Measurements from ENCODE around the gene CPNE5.
"Not testable (repeated sequence)": the region's sequence is repeated elsewhere in the genome, so short reads cannot be mapped to it uniquely, and the experiment has no call there.

The CPNE5 gene

DNA sequence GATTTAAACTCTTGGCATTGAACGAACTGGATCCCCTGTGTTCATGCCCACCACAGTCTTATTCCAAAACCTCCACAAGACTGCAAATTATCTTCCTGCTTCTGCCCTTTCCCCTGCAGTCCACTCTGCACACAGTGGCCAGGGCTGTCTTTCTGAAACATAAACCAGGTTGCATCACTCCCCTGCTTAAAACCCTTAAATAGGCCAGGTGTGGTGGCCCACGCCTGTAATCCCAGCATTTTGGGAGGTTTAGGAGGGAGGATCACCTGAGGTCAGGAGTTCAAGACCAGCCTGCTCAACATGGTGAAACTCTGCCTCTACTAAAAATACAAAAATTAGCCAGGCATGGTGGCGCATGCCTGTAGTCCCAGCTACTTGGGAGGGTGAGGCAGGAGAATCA is 26.2 kb downstream of the CPNE5 start:
- DNase-seq: not testable (repeated sequence)

DNA sequence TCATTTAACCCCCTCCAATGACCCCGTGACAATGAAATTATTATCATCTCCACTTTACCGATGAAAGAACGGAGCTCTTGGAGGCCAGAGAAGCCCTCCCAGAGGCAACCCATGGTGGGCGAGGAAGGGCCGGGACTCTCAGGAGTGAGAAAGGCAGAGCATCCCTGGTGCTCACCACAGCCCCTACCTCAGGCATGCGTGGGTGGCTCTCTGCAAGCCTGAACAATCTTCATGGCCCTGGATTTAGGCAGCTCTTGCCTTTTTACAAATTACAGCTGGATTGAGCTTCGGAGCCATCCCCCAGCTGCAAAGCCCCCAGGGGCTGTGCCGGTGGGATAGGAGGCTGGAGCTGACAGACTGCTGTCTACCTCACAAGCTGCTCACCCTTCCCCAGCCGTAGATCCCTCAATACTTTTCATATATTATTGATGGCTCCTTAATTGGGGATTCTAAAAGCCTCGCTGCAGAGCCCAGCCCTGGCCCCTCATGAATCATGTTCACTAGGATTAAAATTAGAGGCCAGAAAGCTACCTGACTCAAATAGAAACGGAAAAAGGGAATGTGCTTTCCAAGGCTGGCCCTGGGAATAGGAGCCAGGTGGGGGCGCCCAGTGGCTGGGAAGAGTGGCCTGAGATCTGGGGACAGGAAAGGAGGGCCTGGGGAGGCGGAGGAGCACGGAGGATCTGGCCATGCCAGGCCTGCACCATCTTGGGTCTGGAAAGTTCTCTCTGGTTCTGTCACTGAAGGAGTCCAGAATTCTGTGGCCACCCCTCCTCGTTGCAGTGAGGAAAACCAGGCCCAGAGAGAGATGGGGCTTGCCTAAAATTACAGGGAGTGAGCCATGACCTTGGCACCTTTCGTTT is 29.1 kb downstream of the CPNE5 start:
- no peak for DNase-seq

DNA sequence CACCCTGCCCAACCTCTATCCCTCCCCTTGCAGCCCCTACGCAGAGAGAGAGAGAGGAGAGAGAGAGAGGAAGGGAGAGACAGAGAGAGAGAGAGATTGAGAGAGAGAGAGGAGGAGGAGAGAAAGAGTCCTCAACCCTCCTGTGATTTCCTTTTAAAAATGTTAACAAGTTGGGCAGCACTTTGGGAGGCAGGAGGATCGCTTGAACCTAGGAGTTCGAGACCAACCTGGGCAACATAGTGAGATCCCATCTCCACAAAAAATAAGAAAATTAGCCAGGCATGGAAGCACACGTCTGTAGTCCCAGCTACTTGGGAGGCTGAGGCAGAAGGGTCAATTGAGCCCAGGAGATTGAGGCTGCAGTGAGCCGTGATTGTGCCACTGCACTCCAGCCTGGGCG is 30.1 kb downstream of the CPNE5 start:
- no peak for DNase-seq

DNA sequence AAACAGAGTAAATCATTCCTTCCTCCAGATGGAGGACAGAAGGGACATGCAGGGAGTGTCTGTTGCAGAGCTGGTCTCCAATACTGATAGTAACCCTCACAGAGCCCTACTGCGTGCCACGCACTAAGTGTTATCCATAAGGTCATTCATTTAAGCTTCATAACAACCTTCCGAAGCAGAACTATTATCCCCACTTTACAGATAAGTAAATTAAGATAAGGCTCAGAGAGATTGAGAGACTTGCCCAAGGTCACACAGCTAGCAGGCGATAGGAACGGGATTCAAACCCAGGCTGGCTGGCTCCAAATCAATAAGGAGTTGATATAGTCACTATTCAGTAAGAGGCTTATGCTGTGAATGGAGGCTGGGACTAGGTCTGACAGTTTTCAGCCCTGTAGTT is 30.6 kb downstream of the CPNE5 start:
- no peak for DNase-seq

DNA sequence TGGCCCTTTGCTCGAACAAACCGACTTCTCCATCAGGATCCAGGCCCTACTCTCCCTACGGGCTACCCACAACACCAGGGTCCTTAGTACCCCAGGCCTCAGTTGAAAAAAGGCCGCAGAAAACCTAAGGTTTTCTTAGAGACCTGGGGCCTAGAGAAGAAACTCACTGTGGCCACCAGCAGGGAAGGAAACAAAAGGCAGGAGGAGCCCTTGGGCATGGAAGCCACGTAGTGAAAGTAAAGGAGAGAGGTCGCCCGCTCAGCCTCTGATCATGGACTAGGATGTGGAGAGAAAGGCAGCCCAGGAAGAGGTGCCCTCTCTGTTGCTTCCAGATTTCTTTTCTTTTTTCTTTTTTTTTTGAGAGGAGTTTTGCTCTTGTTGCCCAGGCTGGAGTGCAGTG is 31.5 kb downstream of the CPNE5 start:
- no peak for DNase-seq

DNA sequence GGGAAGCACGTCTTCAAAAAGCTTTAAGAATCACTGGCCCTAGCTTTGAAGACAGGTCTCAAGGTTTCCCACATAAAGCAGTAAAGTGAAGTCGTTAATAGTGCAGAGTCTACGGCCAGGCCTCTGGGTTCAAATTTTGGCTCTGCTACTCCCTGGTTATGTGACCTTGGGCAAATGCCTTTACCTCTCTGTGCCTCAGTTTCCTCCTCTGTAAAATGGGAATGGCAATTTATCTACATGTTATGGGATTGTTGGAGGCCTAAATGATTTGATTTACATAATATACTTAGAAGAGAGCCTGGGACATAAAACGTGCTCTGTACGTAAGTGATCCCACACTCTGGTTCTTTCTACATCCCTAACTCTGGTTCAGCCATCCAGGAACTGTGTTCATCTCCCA is 32.1 kb downstream of the CPNE5 start:
- no peak for DNase-seq

DNA sequence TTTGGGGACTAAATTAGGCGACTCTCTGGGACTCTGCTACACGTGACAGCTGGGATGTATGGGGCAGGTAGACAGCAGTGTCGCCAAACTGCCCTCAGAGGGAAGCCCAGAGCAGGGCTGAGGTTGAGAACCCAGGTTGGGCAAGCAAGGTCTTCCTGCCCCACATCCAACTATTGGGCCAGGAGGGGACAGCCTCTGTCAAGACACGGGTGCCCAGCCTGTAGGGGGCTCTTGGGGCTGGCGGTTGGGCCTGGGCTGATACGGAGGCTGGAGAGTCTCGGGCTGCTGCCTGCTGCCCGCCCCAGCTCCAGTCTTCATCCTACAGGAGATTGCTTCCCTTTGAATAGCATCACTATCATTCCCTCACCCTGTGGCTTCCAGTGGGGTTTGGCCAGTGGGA is 33.3 kb downstream of the CPNE5 start:
- DNase-seq: no peak

DNA sequence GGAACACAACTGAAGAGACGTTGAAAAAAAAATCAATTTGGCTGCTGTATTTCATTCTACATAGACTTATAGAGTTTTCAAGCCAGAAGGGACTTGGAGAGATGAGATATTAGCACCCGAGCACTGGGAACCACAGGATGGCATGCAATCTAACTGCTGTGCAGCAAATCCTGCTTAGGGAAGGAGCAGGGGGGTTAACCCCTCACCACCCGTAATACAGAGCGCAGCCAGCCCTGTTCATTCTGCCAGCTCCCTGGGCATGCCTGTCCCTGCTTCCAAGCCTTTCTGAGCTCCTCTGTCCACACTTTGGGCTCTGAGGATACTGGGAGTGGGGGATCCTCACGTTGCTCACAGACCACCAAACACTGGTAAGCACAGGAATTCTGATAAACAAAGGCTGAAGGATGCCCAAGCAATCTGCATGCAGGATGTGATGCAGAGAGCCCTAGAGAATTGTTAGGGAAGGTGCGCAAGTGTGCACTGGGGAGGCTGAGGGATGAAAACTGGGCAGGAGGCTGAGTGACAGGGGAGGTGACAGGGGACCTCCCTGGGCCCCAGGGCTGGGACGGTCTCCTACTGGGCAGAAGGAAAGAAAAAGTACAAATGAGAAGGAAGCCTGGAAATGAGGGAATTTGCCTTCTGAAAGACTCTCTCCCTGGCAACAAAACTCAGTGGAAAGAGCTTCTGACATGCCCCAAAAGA is 34.0 kb downstream of the CPNE5 start:
- DNase-seq: no peak

DNA sequence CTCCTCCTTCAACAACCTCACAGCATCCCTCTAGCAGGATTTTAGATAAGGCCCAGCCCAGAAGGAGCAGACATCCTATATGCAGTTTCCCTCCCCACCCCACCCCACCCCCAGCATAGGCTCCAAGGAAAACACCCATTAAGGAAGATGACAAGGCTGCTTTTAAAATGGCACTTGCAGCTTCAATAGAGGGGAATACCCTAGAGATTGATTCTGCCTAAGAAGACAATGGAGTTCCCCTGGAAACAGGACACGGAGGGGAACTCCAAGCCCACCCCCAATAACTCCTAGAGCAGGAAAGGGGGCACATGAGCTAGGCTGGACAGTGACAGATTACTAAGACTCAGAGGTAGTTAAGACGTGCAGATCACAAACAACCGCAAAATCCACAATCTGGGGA is 34.7 kb downstream of the CPNE5 start:
- no peak for DNase-seq

DNA sequence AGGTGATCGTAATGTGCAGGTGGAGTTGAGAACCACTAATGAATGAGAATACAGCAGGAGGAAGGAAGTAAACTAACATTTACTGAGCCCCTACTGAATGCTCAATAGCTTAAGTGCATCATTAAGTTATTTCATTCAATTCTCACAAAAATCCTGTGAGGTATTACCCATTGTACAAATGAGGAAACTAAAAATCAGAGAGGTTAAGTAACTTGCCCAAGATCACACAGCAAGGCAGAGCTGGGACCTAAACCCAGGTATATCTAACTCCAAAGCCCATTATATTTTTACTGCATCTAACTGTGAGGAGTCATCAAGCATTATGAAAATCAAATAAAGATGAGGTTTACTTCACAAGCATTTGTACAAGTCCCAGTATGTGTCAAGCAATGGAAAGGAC is 35.3 kb downstream of the CPNE5 start:
- DNase-seq: peak in 1 of 2 experiments; percentile 16

DNA sequence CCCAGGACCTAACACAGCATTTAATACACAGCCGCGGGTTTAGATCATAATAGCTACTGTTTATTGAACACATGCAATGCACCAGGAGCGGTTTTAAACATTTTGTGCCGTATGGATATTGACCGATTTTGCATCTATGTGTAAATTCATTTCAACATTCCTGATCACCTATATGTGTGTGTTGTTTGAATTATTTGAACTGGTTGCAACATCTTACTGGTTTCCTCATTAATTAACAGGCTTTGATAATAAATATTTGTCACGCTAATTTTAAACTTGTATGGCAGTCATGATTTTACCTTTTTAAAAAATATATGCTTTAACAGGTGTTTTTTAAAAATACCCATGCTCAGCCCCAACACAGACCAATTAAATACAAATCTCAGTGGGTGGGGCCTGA is 35.8 kb downstream of the CPNE5 start:
- no peak for DNase-seq

DNA sequence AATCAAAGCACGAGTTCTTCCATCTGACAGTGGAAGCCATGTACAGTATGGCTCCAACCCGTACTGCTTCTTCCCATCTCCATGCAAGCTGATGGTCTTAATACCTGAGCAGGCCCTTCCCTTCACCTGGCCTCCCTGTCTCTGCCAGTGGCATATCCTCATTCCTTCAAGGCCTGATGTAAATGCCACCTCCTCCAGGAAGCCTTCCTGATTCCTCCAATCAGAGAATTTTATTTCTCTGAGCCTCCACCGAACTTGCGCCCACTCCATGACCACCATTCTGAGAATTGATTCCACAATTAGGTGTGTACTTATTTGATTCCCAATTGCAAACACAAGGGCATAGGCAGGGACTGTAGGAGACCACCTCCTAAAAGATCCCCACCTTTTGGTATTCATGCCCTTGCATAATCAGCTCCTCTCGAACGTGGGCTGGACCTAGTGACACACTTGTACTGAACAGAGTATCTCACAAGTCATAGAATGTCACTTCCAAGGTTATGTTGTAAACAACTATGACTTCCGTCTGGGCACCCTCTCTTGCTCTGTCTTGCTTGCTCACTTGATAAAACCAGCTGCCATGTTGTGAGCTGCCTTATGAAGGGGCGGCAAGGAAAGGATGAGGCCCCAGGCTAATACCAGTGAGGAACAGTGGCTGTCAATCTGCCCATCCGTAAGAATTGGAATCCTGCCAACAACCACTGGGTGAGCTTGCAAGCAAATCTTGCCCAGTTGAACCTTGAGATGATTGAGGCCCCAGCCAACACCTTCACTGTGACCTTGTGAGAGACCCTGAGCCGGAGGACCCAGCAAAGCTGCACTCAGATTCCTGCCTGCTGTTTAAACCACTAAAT is 38.8 kb downstream of the CPNE5 start:
- no peak for DNase-seq

DNA sequence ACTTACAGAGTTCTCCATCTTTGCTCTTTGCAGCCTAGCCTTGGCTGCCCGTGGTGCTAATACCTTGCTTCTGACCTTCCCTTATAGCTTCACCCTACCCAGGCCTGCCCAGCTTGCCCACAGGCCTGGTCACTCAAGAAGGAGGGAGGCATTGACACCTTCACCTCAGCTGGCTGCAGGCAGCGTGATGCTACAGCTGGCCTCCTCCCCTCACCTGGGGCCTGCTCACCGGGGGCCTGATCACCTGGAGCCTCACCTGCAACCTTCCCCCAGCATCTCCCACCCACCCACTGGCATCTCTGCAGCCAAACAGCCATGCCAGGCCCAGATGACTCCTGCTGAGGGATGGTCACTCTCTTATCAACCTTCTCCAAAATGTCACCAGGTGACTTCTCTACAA is 40.4 kb downstream of the CPNE5 start:
- DNase-seq: no peak

DNA sequence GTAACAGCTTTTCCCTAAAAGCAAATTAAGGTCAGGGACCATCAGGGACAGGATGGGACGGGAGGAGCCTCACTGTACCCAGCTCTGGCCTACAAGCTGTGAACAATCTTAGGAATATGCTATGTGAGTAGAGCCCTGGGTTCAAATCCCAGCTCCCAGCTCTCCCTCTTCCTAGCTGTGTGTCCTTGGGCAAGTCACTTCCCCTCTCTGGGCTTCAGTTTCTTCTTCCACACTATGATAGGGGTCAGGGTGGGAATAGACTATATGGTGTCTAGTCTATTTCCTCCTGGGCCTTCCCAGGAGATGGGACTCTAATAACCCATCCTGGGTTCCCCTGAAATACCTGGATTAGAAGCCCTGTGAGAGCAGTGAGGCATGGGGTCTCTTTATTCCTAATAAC is 41.6 kb downstream of the CPNE5 start:
- DNase-seq: no peak

DNA sequence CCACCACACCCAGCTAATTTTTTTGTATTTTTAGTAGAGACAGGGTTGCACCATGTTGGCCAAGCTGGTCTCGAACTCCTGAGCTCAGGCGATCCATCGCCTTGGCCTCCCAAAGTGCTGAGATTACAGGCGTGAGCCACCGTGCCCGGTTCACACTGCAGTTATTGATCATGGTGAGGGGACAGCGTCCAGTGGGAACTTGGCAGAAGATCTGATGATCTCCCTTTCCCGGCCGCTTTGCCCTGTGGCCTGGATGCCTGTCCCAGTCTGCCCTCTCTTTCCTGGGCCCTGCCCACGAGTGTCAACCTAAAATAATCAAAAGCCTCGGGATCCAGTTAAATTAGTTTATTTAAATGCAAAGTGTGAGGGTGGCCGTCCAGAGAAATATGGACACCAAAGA is 42.2 kb downstream of the CPNE5 start:
- no peak for DNase-seq

DNA sequence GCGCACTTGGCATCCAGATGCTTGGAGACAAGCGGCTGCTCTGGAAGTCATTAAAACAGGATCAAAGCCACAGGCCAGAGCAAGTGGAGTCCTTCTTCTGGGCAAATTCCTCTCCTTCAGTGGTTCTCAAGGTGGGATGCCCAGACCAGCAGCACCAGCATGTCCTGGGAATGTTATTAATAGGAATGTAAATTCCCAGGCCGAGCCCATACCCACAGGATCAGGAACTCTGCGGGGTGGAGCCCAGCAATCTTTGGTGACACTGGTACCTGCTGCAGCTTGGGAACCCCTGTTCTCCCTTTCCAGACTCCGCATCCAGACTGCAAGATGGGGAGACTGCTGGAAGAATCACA is 44.6 kb downstream of the CPNE5 start:
- DNase-seq: no peak

DNA sequence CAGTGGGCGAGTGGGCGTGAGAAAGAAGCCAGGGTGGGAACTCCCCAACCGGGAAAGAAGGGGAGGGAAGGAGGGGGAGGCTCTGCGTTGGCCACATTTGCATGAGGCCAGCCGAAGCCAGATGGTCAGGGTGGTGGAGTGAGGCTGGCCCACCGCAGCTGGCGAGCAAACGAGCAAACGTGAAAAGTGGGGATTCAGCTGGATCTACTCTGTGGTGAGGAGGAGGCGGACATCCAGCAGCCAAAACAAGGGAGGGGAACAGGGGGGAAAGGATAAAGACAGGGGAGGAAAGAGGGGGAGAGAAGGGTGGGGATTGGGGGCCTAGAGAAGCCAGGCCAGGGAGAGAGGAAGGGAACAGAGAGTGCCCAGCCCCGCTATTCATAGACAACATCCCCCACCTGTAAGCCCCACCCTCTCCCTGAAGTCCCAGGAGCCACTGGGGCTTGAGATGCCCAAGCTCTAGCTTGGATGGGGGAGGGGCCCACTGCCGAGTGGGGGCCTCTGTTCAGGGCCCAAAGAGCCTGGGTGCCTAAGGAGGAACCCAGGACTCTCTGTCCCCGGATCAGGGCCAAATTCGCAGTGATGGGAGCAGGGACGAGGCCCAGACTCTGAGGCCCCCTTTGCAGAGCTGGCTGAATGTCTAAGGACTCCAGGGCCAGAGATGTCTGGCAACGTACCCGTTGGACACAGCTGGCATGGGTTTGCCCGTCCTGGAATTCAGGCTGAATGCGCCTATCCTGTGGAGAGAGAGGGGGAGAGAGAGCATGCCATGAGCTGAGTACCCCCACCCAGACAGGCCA is 45.1 kb downstream of the CPNE5 start:
- no peak for DNase-seq

DNA sequence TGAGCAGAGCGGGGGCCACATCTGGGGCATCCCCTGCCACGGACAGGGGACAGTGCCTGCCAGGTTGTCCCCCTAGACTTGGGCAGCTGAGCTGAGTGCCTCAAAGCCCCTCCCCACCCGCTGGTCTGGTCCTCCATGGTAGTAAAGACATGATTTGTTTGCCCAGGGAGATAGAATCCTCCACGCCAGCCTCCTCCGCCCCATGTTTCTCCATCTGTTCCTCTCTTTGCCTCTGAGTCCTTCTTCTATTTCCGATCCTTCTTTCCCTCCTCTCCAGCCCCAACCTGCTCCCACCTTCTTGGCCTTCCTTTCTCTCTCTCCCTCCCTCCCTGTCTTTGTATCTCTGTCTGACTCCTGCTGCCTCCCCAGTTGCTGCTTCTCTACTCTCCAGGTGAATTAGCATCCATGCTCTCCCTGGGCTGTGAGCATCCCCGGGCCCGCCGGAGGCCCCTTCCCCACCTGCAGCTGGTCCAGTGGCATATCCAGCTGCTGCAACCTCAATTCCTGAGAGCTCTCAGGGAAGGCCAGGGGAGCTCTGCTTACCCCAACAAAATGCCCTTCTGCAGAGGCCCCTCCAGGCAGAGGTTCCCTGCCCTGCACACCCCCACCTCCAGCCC is 45.8 kb downstream of the CPNE5 start:
- no peak for DNase-seq

DNA sequence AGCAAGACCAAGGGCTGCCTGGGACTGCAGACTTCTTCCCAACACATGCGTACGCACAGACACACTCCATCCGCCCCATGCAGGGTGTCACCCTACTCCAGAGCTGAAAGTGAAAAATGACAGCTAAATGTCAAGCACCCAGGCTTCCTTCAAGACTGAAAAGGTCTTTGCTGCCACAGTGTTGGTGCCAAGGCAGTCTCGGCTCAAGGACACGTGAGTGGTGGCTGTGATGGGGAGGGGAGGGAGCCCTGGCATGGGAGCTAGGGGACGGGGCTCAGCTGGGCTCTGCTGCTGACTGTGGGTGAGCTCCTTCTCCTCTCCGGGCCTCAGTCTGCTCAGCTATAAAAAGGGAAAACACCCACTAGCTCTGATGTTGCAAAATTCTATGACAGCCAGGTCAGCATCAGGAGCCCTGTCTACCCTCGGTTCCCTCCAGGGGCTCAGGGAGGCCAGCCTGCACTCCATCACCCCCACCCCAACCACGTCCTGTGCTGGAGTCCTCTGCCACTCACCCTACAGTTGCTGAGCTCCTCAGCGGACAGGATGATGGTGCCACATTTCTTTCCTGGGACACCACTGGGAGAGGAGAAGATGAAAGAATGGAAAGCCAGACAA is 47.6 kb downstream of the CPNE5 start:
- no peak for DNase-seq

DNA sequence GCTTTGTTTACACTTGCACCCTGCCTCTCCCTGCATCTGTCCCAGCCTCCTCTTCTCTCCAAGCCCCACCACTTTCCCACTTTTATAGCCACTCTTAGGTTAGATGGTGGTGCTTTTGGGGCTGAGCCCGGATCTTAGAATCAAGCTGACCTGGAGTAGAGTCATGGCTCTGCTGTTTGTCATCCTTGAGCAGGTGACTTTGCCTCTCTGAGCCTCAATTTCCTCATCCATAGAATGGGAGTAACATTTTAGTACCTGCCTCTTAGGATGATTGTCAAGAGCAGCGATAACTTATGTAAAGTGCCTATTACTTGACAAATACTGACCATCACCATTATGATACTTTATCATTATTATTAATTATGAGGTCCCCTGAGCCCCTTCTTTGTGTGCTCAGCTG is 48.2 kb downstream of the CPNE5 start:
- DNase-seq: no peak

DNA sequence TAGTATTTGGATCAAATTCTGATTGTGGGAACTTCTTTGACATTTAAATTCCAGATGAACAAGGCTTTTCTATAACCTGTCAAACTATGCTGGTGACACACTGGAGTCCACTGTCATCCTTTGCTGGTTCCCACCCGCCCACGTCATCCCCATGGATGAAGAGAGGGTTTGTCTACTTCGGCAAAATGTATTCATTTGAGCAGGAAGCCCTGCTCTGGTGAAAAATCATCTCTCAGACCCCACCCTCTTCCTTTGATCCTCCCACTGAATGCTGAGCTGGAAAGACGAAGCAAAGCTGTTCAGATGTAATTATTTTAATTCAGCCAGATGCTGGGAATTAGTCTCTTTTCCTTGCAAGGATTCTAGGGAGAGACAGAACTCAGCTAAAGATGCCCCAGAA is 50.5 kb downstream of the CPNE5 start:
- DNase-seq: no peak

DNA sequence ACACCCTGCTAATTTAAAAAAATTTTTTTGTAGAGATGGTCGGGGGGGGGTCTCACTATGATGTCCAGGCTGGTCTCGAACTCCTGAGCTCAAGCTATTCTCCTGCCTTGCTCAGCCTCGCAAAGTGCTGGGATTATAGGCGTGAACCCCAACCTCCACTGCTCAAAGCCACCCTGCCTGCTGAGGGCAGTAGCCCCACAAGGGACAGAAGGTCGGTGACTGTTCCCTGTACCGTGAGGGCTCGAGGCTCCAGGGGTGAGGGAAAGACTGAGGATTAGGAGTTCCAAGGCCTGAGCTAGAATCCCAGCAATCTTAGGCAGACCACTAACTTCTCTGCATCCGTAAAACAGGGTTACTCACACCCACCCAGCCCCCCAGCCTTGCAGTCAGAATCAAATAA is 51.1 kb downstream of the CPNE5 start:
- DNase-seq: no peak
